ENCODE results near the gene CLIP4. TPM values are rescaled to one million over a fixed set of nuclear protein-coding genes. Genes with fewer than 3 reads are reported as not detected.

The CLIP4 gene
- total and polyA plus RNA-seq, 2 of the 13 experiments (the other 11 are each of a cell fraction or from before 2014, with no cell fraction given) = 0.46 to 0.49 TPM

DNA sequence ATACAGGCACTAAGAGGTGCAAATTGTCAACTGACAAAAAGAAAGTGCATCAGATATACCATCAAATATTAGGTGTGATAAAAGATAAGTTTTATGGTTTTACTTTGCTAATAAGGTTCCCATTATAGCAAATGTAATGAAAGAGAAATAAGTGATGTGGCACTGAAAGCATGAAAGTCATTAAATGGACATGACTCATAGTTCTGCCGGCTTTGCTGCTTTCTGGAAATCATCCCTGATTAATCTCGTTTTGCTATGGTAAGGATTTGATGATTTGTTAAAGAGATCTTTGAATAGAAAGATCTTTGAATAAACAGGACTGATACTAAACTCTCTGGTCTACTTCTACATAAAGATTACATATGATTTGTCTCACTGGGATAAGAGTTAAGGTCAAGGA lies 72.7 kb downstream of the CLIP4 start:
- no peak for FAIRE-seq
- no peak for ATAC-seq

More for the DNA sequence above, 72.7 kb downstream of the CLIP4 start:
- WGBS (ENCODE audit: low lambda C conversion rate) = 15% methylated on average over 2 of the region's 2 CpGs
- H3K36me3 ChIP-seq (replicated peaks in 1 of 2; ENCODE audit: control insufficient read depth in 1 of 2, insufficient read depth in 2 of 2, low read length in 2 of 2) = no peaks in the 10 kb centered on the region
- H3K27me3 ChIP-seq (ENCODE audit: control insufficient read depth in 1 of 2, insufficient read depth in 2 of 2, low read length in 2 of 2) = peaks cover 0 to 10% of the 10 kb centered on the region in 2 experiments; a peak in 2 of 5 replicates
- intact Hi-C loops (cut with micrococcal nuclease; ENCODE audit: unreplicated experiment) (no loop called here), in situ Hi-C loops (cut with HindIII; ENCODE audit: extremely low pct_ligation_motif_present, low pct_unique_long_range_greater_than_20kb) (no loop called here)
- H3K79me2 ChIP-seq (ENCODE audit: insufficient read depth, low read length) = no peaks in the 10 kb centered on the region
- H3K9me3 ChIP-seq (ENCODE audit: low read length) = no peaks in the 10 kb centered on the region
- H3K4me1 ChIP-seq (ENCODE audit: insufficient read depth, low read length) = no peaks in the 10 kb centered on the region
- BruUV-seq (replicated peaks) = no TSS peak
- no peak overlapping the region for H3K4me2 ChIP-seq (ENCODE audit: low read depth, low read length)
- no peak overlapping the region for H3K27ac ChIP-seq (ENCODE audit: extremely low read length, insufficient read depth, low read length)
- TF ChIP-seq ETV6 (CRISPR knock-in tag; conservative IDR thresholded peaks at IDR 0.05) = no peak
- TF ChIP-seq ZSCAN22 (CRISPR knock-in tag; IDR thresholded peaks at IDR 0.05) = no peak
- TF ChIP-seq REXO4 (CRISPR knock-in tag; IDR thresholded peaks at IDR 0.05; ENCODE audit: borderline replicate concordance) = no peak
- no peak for TF ChIP-seq SRY (CRISPR knock-in tag; IDR thresholded peaks at IDR 0.05)
- no peak for TF ChIP-seq ZNF251 (CRISPR knock-in tag; IDR thresholded peaks at IDR 0.05)
- TF ChIP-seq, protein P1, sequence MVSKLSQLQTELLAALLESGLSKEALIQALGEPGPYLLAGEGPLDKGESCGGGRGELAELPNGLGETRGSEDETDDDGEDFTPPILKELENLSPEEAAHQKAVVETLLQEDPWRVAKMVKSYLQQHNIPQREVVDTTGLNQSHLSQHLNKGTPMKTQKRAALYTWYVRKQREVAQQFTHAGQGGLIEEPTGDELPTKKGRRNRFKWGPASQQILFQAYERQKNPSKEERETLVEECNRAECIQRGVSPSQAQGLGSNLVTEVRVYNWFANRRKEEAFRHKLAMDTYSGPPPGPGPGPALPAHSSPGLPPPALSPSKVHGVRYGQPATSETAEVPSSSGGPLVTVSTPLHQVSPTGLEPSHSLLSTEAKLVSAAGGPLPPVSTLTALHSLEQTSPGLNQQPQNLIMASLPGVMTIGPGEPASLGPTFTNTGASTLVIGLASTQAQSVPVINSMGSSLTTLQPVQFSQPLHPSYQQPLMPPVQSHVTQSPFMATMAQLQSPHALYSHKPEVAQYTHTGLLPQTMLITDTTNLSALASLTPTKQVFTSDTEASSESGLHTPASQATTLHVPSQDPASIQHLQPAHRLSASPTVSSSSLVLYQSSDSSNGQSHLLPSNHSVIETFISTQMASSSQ (IDR thresholded peaks at IDR 0.05; ENCODE audit: low read depth) = no peak
- TF ChIP-seq, protein P1 (CRISPR knock-in tag; IDR thresholded peaks at IDR 0.05; ENCODE audit: borderline replicate concordance) = no peak
- TF ChIP-seq, protein P2, sequence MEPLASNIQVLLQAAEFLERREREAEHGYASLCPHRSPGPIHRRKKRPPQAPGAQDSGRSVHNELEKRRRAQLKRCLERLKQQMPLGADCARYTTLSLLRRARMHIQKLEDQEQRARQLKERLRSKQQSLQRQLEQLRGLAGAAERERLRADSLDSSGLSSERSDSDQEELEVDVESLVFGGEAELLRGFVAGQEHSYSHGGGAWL (CRISPR knock-in tag; IDR thresholded peaks at IDR 0.05) = no peak
- no peak for TF ChIP-seq CBX5 (CRISPR knock-in tag; IDR thresholded peaks at IDR 0.05; ENCODE audit: borderline replicate concordance)
- TF ChIP-seq ZNF772 (CRISPR knock-in tag; IDR thresholded peaks at IDR 0.05) = no peak
- TF ChIP-seq KLF11 (CRISPR knock-in tag; IDR thresholded peaks at IDR 0.05) = no peak
- no peak for TF ChIP-seq ZMYM4 (CRISPR knock-in tag; IDR thresholded peaks at IDR 0.05)
- no peak overlapping the region for H2AFZ ChIP-seq (ENCODE audit: low read length)
- ChIA-PET POLR2A (no interaction called here), CTCF (ENCODE audit: low intra/inter-chr PET ratio, low total read pairs) (no interaction called here)
- H3K4me3 ChIP-seq (replicated peaks in 1 of 3; ENCODE audit: insufficient read depth in 1 of 3, low read depth in 2 of 3, low read length in 3 of 3) = no peak overlapping the region
- no peak for DNase-seq (ENCODE audit: low spot score)
- H3K9ac ChIP-seq (ENCODE audit: insufficient read depth, low read depth, low read length) = no peak overlapping the region
- H4K20me1 ChIP-seq (ENCODE audit: insufficient read depth, low read length) = no peaks in the 10 kb centered on the region
